Neural progenitor cell (in vitro differentiated cells): Measurements from ENCODE around the gene STK4. TPM values are rescaled to one million over a fixed set of nuclear protein-coding genes. Genes with fewer than 3 reads are reported as not detected.
A peak's percentile ranks its signal among the peaks of the same experiment; 100 is the strongest.

Experiments used
- DNase-seq: peaks from one replicate; pipeline ENCODE4 v3.0.0-alpha.2; 2016; ENCODE audit warnings: low spot score
- H2AFZ ChIP-seq: fragments of 200-600 bp; sonication (generic); replicated peaks from 2 replicates; pipeline ENCODE4 v1.6.1; 2016; ENCODE audit warnings: antibody characterized with exemption
- H3F3A ChIP-seq: fragments of 200-600 bp; sonication (generic); 2 replicates; pipeline ENCODE4 v1.6.1; 2016; ENCODE audit warnings: antibody characterized with exemption, low read depth
- H3K27ac ChIP-seq: fragments of 200-600 bp; sonication (generic); 2 replicates; pipeline ENCODE4 v1.5.1; 2016; ENCODE audit warnings: mild to moderate bottlenecking
- H3K27me3 ChIP-seq: fragments of 200-600 bp; sonication (generic); 2 replicates; pipeline ENCODE4 v1.6.1; 2016; ENCODE audit warnings: mild to moderate bottlenecking, moderate library complexity
- H3K36me3 ChIP-seq: fragments of 200-600 bp; sonication (generic); 2 replicates; pipeline ENCODE4 v1.5.1; 2016
- H3K4me1 ChIP-seq: fragments of 200-600 bp; sonication (generic); 2 replicates; pipeline ENCODE4 v1.6.1; 2016; ENCODE audit warnings: mixed run types
- H3K4me2 ChIP-seq: fragments of 200-600 bp; sonication (generic); 2 replicates; pipeline ENCODE4 v1.6.1; 2016
- H3K4me3 ChIP-seq: fragments of 200-600 bp; sonication (generic); 2 replicates; pipeline ENCODE4 v1.5.1; 2016
- H3K79me2 ChIP-seq: fragments of 200-600 bp; sonication (generic); 2 replicates; pipeline ENCODE4 v1.6.1; 2016; ENCODE audit warnings: low read depth
- H3K9ac ChIP-seq: fragments of 200-600 bp; sonication (generic); 2 replicates; pipeline ENCODE4 v1.6.1; 2016
- H3K9me3 ChIP-seq: fragments of 200-600 bp; sonication (generic); 2 replicates; pipeline ENCODE4 v1.5.1; 2016; ENCODE audit warnings: low read depth
- H4K20me1 ChIP-seq: fragments of 200-600 bp; sonication (generic); 2 replicates; pipeline ENCODE4 v1.6.1; 2016; ENCODE audit warnings: low read depth
- H3K27ac Mint-ChIP-seq: 3 replicates; pipeline ENCODE4 v1.8.0; 2021; ENCODE audit warnings: mixed read lengths
- H3K27me3 Mint-ChIP-seq: 2 replicates; pipeline ENCODE4 v1.8.0; 2022; ENCODE audit warnings: low read depth, mild to moderate bottlenecking, inconsistent platforms, moderate library complexity, mixed read lengths; ENCODE audit not compliant: insufficient read depth
- H3K36me3 Mint-ChIP-seq: 3 replicates; pipeline ENCODE4 v1.8.0; 2021; ENCODE audit warnings: mixed read lengths
- H3K4me1 Mint-ChIP-seq: 3 replicates; pipeline ENCODE4 v1.8.0; 2021; ENCODE audit warnings: mixed read lengths
- H3K4me3 Mint-ChIP-seq: 3 replicates; pipeline ENCODE4 v1.8.0; 2021; ENCODE audit warnings: mild to moderate bottlenecking, moderate library complexity, mixed read lengths
- H3K9me3 Mint-ChIP-seq: 3 replicates; pipeline ENCODE4 v1.8.0; 2020; ENCODE audit warnings: mixed read lengths
- CTCF ChIP-seq: fragments of 200-600 bp; sonication (generic); IDR thresholded peaks from 2 replicates; pipeline ENCODE4 v1.5.1; 2017; ENCODE audit warnings: antibody characterized with exemption, mild to moderate bottlenecking
- EZH2 ChIP-seq: fragments of 200-600 bp; sonication (generic); IDR thresholded peaks from 2 replicates; pipeline ENCODE4 v1.6.1; 2017; ENCODE audit warnings: antibody characterized with exemption, mild to moderate bottlenecking, moderate library complexity
- EZH2phosphoT487 ChIP-seq: fragments of 200-600 bp; sonication (generic); IDR thresholded peaks from 2 replicates; pipeline ENCODE4 v1.6.1; 2017; ENCODE audit warnings: antibody characterized with exemption
- total RNA-seq: library from RNA; depleted of rRNA; stranded (reverse); fragments of >200 nt; gene quantifications from 2 replicates; pipeline ENCODE4 v1.2.3, GENCODE V29; 2015; ENCODE audit warnings: low replicate concordance

The STK4 gene
- total RNA-seq, 1 donor from 2014 or later, result 46.1 TPM

- no peak overlapping the region for H3K27ac Mint-ChIP-seq
- Histone ChIP-seq H3K36me3 (no peaks in the 10 kb centered on the region), H3K9me3 (no peaks in the 10 kb centered on the region), H3F3A (no peaks in the 10 kb centered on the region), H4K20me1 (no peaks in the 10 kb centered on the region), H3K27ac (no peak overlapping the region), H2AFZ (no peak overlapping the region), H3K79me2 (no peaks in the 10 kb centered on the region), H3K4me2 (no peak overlapping the region), H3K4me3 (no peak overlapping the region), H3K4me1 (no peaks in the 10 kb centered on the region), H3K9ac (no peak overlapping the region), H3K27me3 (no peaks in the 10 kb centered on the region)
- H3K4me1 Mint-ChIP-seq, result peaks cover 8% of the 10 kb centered on the region
- H3K4me3 Mint-ChIP-seq, result no peak overlapping the region
- DNase-seq, result no peak
- peaks cover 2% of the 10 kb centered on the region for H3K27me3 Mint-ChIP-seq
- no peaks in the 10 kb centered on the region for H3K9me3 Mint-ChIP-seq
- H3K36me3 Mint-ChIP-seq, result no peaks in the 10 kb centered on the region
- TF ChIP-seq EZH2phosphoT487, result no peak
- no peak for TF ChIP-seq EZH2
- TF ChIP-seq CTCF, result no peak
Observed at GRCh38 chr20:45111285-45111684, 145.0 kb downstream of the STK4 start.

GRCh38 chr20:45111799-45112471 lies 145.6 kb downstream of the STK4 start:
- Histone ChIP-seq H3K27ac (no peak overlapping the region), H3K79me2 (no peaks in the 10 kb centered on the region), H3F3A (no peaks in the 10 kb centered on the region), H3K27me3 (no peaks in the 10 kb centered on the region), H3K4me3 (no peak overlapping the region), H3K4me2 (no peak overlapping the region), H4K20me1 (no peaks in the 10 kb centered on the region), H3K9me3 (no peaks in the 10 kb centered on the region), H3K9ac (no peak overlapping the region), H2AFZ (no peak overlapping the region), H3K36me3 (no peaks in the 10 kb centered on the region), H3K4me1 (no peaks in the 10 kb centered on the region)
- Mint-ChIP-seq H3K4me1 (peaks cover 8% of the 10 kb centered on the region), H3K36me3 (no peaks in the 10 kb centered on the region), H3K27me3 (peaks cover 2% of the 10 kb centered on the region), H3K27ac (no peak overlapping the region), H3K9me3 (no peaks in the 10 kb centered on the region), H3K4me3 (no peak overlapping the region)
- peak; percentile 66 for DNase-seq
- TF ChIP-seq CTCF, result peak; percentile 78
- no peak for TF ChIP-seq EZH2

GRCh38 chr20:45112754-45113153 lies 146.4 kb downstream of the STK4 start:
- H3K27me3 Mint-ChIP-seq, result peaks cover 2% of the 10 kb centered on the region
- no peak overlapping the region for H3K27ac Mint-ChIP-seq
- Histone ChIP-seq H3K27ac (no peak overlapping the region), H3K9me3 (no peaks in the 10 kb centered on the region), H3K36me3 (no peaks in the 10 kb centered on the region), H3K4me3 (no peak overlapping the region), H3K9ac (no peak overlapping the region), H3K4me1 (no peaks in the 10 kb centered on the region), H3K27me3 (no peaks in the 10 kb centered on the region), H2AFZ (no peak overlapping the region), H3F3A (no peaks in the 10 kb centered on the region), H3K79me2 (no peaks in the 10 kb centered on the region), H3K4me2 (no peak overlapping the region), H4K20me1 (no peaks in the 10 kb centered on the region)
- peaks cover 8% of the 10 kb centered on the region for H3K4me1 Mint-ChIP-seq
- no peaks in the 10 kb centered on the region for H3K9me3 Mint-ChIP-seq
- no peak for DNase-seq
- no peaks in the 10 kb centered on the region for H3K36me3 Mint-ChIP-seq
- no peak overlapping the region for H3K4me3 Mint-ChIP-seq
- TF ChIP-seq CTCF (no peak), EZH2 (no peak), EZH2phosphoT487 (no peak)
